ENCODE measurements around the gene CUL2. TPM values are rescaled to one million over a fixed set of nuclear protein-coding genes. Genes with fewer than 3 reads are reported as not detected.

Gene CUL2
- total RNA-seq, 1 donor from 2014 or later: 43.4 TPM

- TF ChIP-seq CTCF (IDR thresholded peaks at IDR 0.05; ENCODE audit: unreplicated experiment): no peak
- no peaks in the 10 kb centered on the region for H3K4me1 Mint-ChIP-seq (ENCODE audit: unreplicated experiment)
- DNase-seq (ENCODE audit: low spot score): no peak
- peaks cover 1% of the 10 kb centered on the region for H3K27me3 Mint-ChIP-seq (ENCODE audit: unreplicated experiment)
- H3K27ac Mint-ChIP-seq (ENCODE audit: unreplicated experiment): no peak overlapping the region
- no peaks in the 10 kb centered on the region for H3K9me3 Mint-ChIP-seq (ENCODE audit: unreplicated experiment)
- H3K4me3 Mint-ChIP-seq (ENCODE audit: unreplicated experiment): no peak overlapping the region
- peaks cover 19% of the 10 kb centered on the region for H3K36me3 Mint-ChIP-seq (ENCODE audit: low read depth, unreplicated experiment)
These were observed 10.4 kb downstream of the CUL2 start for GRCh38 chr10:35079763-35080162.

- Mint-ChIP-seq H3K27ac (ENCODE audit: unreplicated experiment) (no peak overlapping the region), H3K4me1 (ENCODE audit: unreplicated experiment) (no peaks in the 10 kb centered on the region), H3K4me3 (ENCODE audit: unreplicated experiment) (no peak overlapping the region), H3K27me3 (ENCODE audit: unreplicated experiment) (peaks cover 1% of the 10 kb centered on the region), H3K9me3 (ENCODE audit: unreplicated experiment) (no peaks in the 10 kb centered on the region), H3K36me3 (ENCODE audit: low read depth, unreplicated experiment) (peaks cover 18% of the 10 kb centered on the region)
- TF ChIP-seq CTCF (IDR thresholded peaks at IDR 0.05; ENCODE audit: unreplicated experiment): no peak
- DNase-seq (ENCODE audit: low spot score): no peak
These were observed 10.9 kb downstream of the CUL2 start for GRCh38 chr10:35079265-35079664.

GRCh38 chr10:35075228-35075627 is 14.9 kb downstream of the CUL2 start:
- Mint-ChIP-seq H3K27me3 (ENCODE audit: unreplicated experiment) (no peaks in the 10 kb centered on the region), H3K27ac (ENCODE audit: unreplicated experiment) (no peak overlapping the region), H3K4me3 (ENCODE audit: unreplicated experiment) (no peak overlapping the region), H3K4me1 (ENCODE audit: unreplicated experiment) (no peaks in the 10 kb centered on the region), H3K36me3 (ENCODE audit: low read depth, unreplicated experiment) (peaks cover 8% of the 10 kb centered on the region), H3K9me3 (ENCODE audit: unreplicated experiment) (no peaks in the 10 kb centered on the region)
- no peak for TF ChIP-seq CTCF (IDR thresholded peaks at IDR 0.05; ENCODE audit: unreplicated experiment)
- DNase-seq (ENCODE audit: low spot score): no peak

- no peak for TF ChIP-seq CTCF (IDR thresholded peaks at IDR 0.05; ENCODE audit: unreplicated experiment)
- peaks cover 12% of the 10 kb centered on the region for H3K36me3 Mint-ChIP-seq (ENCODE audit: low read depth, unreplicated experiment)
- H3K27me3 Mint-ChIP-seq (ENCODE audit: unreplicated experiment): no peaks in the 10 kb centered on the region
- no peak overlapping the region for H3K4me3 Mint-ChIP-seq (ENCODE audit: unreplicated experiment)
- no peak for DNase-seq (ENCODE audit: low spot score)
- H3K4me1 Mint-ChIP-seq (ENCODE audit: unreplicated experiment): no peaks in the 10 kb centered on the region
- H3K9me3 Mint-ChIP-seq (ENCODE audit: unreplicated experiment): no peaks in the 10 kb centered on the region
- no peak overlapping the region for H3K27ac Mint-ChIP-seq (ENCODE audit: unreplicated experiment)
These were observed 15.9 kb downstream of the CUL2 start for GRCh38 chr10:35074266-35074665.

GRCh38 chr10:35070521-35070920 is 19.6 kb downstream of the CUL2 start:
- Mint-ChIP-seq H3K27me3 (ENCODE audit: unreplicated experiment) (no peaks in the 10 kb centered on the region), H3K36me3 (ENCODE audit: low read depth, unreplicated experiment) (peaks cover 12% of the 10 kb centered on the region), H3K4me1 (ENCODE audit: unreplicated experiment) (no peaks in the 10 kb centered on the region), H3K27ac (ENCODE audit: unreplicated experiment) (no peak overlapping the region), H3K4me3 (ENCODE audit: unreplicated experiment) (peak overlapping the region; percentile 45), H3K9me3 (ENCODE audit: unreplicated experiment) (no peaks in the 10 kb centered on the region)
- TF ChIP-seq CTCF (IDR thresholded peaks at IDR 0.05; ENCODE audit: unreplicated experiment): no peak
- DNase-seq (ENCODE audit: low spot score): no peak
